Neural cell (in vitro differentiated cells): ENCODE data around the gene FAXC. TPM values are rescaled to one million over a fixed set of nuclear protein-coding genes. Genes with fewer than 3 reads are reported as not detected.

Experiments
- H2AFZ ChIP-seq: fragments of 200-600, 300-800 bp; sonication (generic), shearing (Covaris generic); 2 replicates; pipeline ENCODE4 v1.6.0; 2014; ENCODE audit warnings: low read depth, mild to moderate bottlenecking, antibody characterized with exemption, low read length, moderate library complexity
- H3F3A ChIP-seq: fragments of 200-600 bp; shearing (Covaris generic); 2 replicates; pipeline ENCODE4 v1.6.1; 2016; ENCODE audit warnings: mild to moderate bottlenecking, moderate library complexity, mixed read lengths, antibody characterized with exemption, low read length; ENCODE audit not compliant: insufficient read depth, poor library complexity, severe bottlenecking
- H3K27ac ChIP-seq: fragments of 200-600, 300-800 bp; sonication (generic), shearing (Covaris generic); 2 replicates; pipeline ENCODE4 v1.5.1; 2014; ENCODE audit warnings: mild to moderate bottlenecking, low read length, moderate library complexity
- H3K27me3 ChIP-seq: fragments of 300-800, 200-600 bp; sonication (generic), shearing (Covaris generic); 2 replicates; pipeline ENCODE4 v1.6.0; 2014; ENCODE audit warnings: mild to moderate bottlenecking, low read depth, low read length, moderate library complexity; ENCODE audit not compliant: insufficient read depth
- H3K36me3 ChIP-seq: fragments of 300-800, 200-600 bp; sonication (generic), shearing (Covaris generic); 2 replicates; pipeline ENCODE4 v1.5.1; 2014; ENCODE audit warnings: mild to moderate bottlenecking, antibody characterized with exemption, low read length, moderate library complexity; ENCODE audit not compliant: insufficient read depth
- H3K4me2 ChIP-seq: fragments of 300-800, 200-600 bp; sonication (generic), shearing (Covaris generic); 2 replicates; pipeline ENCODE4 v1.6.0; 2014; ENCODE audit warnings: mild to moderate bottlenecking, low read length
- H3K4me3 ChIP-seq: fragments of 300-800, 200-600 bp; sonication (generic), shearing (Covaris generic); 2 replicates; pipeline ENCODE4 v1.5.1; 2014; ENCODE audit warnings: mild to moderate bottlenecking, low read length, moderate library complexity
- H3K79me2 ChIP-seq: fragments of 200-600 bp; shearing (Covaris generic); replicated peaks from 2 replicates; pipeline ENCODE4 v1.6.0; 2014; ENCODE audit warnings: mild to moderate bottlenecking, low read length, moderate library complexity; ENCODE audit not compliant: insufficient read depth
- H3K9ac ChIP-seq: fragments of 300-800, 200-600 bp; sonication (generic), shearing (Covaris generic); 2 replicates; pipeline ENCODE4 v1.6.1; 2016; ENCODE audit warnings: mild to moderate bottlenecking, low read length, mixed read lengths
- H3K9me2 ChIP-seq: fragments of 200-600 bp; shearing (Covaris generic); 2 replicates; pipeline ENCODE4 v1.6.1; 2016; ENCODE audit warnings: mild to moderate bottlenecking, low read length, mixed read lengths; ENCODE audit not compliant: insufficient read depth
- H3K9me3 ChIP-seq: fragments of 200-600, 300-800 bp; sonication (generic), shearing (Covaris generic); 2 replicates; pipeline ENCODE4 v1.6.1; 2016; ENCODE audit warnings: mild to moderate bottlenecking, mixed run types, low read length, moderate library complexity, mixed read lengths
- H4K20me1 ChIP-seq: fragments of 200-600 bp; shearing (Covaris generic); 2 replicates; pipeline ENCODE4 v1.6.1; 2016; ENCODE audit warnings: mild to moderate bottlenecking, mixed run types; ENCODE audit not compliant: insufficient read depth
- EP300 ChIP-seq: fragments of 450-650 bp; conservative IDR thresholded peaks from 2 replicates; pipeline ENCODE4 v1.6.1; 2014; ENCODE audit warnings: antibody characterized with exemption, mild to moderate bottlenecking, moderate library complexity; ENCODE audit not compliant: poor library complexity, severe bottlenecking
- EZH2 ChIP-seq: fragments of 200-600, 300-800 bp; shearing (Covaris generic), sonication (generic); IDR thresholded peaks from 2 replicates; pipeline ENCODE4 v1.6.1; 2014; ENCODE audit warnings: antibody characterized with exemption, low read length, borderline replicate concordance, mild to moderate bottlenecking; ENCODE audit not compliant: insufficient read depth, poor library complexity, severe bottlenecking
- MXI1 ChIP-seq: fragments of 450-650 bp; conservative IDR thresholded peaks from 2 replicates; pipeline ENCODE4 v1.6.1; 2014; ENCODE audit warnings: antibody characterized with exemption, mild to moderate bottlenecking; ENCODE audit not compliant: poor library complexity, severe bottlenecking
- POLR2AphosphoS5 ChIP-seq: IDR thresholded peaks from 2 replicates; pipeline ENCODE4 v1.6.1; 2012
- RAD21 ChIP-seq: fragments of 450-650 bp; conservative IDR thresholded peaks from 2 replicates; pipeline ENCODE4 v1.6.1; 2014; ENCODE audit warnings: antibody characterized with exemption, mild to moderate bottlenecking, moderate library complexity
- SMC3 ChIP-seq: fragments of 450-650 bp; conservative IDR thresholded peaks from 2 replicates; pipeline ENCODE4 v1.6.1; 2014; ENCODE audit warnings: antibody characterized with exemption, mild to moderate bottlenecking, moderate library complexity; ENCODE audit not compliant: poor library complexity
- TAF1 ChIP-seq: IDR thresholded peaks from 2 replicates; pipeline ENCODE4 v1.6.1; 2012; ENCODE audit warnings: low read depth
- polyA plus RNA-seq: library from polyadenylated mRNA; depleted of rRNA; stranded (reverse); fragments of >200 nt; gene quantifications from 2 replicates; pipeline ENCODE4 v1.2.3, GENCODE V29; 2014
- TF ChIP-seq, protein P1 (sequence below): IDR thresholded peaks from 2 replicates; pipeline ENCODE4 v1.6.1; 2012; ENCODE audit warnings: borderline replicate concordance
- TF ChIP-seq, protein P2 (sequence below): fragments of 450-650 bp; IDR thresholded peaks from 2 replicates; pipeline ENCODE4 v1.5.1; 2014; ENCODE audit warnings: antibody characterized with exemption, mild to moderate bottlenecking, moderate library complexity; ENCODE audit not compliant: poor library complexity, severe bottlenecking

The FAXC gene
- polyA plus RNA-seq, 1 donor from 2014 or later = 106 TPM

DNA sequence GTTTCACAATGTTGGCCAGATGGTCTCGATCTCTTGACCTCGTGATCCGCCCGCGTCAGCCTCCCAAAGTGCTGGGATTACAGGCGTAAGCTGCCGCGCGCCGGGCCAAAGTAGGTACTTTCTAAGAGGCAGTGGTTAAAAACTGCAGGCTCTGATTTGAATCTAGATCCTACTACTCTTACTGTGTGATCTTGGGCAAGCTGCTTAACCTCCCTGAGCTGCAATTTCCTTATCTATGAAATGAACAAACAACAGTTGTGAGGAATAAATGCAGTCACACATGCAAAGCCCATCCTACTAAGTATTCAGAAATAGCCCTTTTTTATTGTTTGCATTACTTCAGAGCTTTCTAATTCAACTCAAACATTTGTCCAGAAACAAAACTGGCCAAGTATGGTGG is 2.9 kb downstream of the FAXC start:
- TF ChIP-seq RAD21 (no peak), SMC3 (no peak), EP300 (no peak), EZH2 (no peak), MXI1 (no peak), TAF1 (no peak), POLR2AphosphoS5 (no peak)
- TF ChIP-seq, protein P1, sequence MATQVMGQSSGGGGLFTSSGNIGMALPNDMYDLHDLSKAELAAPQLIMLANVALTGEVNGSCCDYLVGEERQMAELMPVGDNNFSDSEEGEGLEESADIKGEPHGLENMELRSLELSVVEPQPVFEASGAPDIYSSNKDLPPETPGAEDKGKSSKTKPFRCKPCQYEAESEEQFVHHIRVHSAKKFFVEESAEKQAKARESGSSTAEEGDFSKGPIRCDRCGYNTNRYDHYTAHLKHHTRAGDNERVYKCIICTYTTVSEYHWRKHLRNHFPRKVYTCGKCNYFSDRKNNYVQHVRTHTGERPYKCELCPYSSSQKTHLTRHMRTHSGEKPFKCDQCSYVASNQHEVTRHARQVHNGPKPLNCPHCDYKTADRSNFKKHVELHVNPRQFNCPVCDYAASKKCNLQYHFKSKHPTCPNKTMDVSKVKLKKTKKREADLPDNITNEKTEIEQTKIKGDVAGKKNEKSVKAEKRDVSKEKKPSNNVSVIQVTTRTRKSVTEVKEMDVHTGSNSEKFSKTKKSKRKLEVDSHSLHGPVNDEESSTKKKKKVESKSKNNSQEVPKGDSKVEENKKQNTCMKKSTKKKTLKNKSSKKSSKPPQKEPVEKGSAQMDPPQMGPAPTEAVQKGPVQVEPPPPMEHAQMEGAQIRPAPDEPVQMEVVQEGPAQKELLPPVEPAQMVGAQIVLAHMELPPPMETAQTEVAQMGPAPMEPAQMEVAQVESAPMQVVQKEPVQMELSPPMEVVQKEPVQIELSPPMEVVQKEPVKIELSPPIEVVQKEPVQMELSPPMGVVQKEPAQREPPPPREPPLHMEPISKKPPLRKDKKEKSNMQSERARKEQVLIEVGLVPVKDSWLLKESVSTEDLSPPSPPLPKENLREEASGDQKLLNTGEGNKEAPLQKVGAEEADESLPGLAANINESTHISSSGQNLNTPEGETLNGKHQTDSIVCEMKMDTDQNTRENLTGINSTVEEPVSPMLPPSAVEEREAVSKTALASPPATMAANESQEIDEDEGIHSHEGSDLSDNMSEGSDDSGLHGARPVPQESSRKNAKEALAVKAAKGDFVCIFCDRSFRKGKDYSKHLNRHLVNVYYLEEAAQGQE = no peak
- TF ChIP-seq, protein P2, sequence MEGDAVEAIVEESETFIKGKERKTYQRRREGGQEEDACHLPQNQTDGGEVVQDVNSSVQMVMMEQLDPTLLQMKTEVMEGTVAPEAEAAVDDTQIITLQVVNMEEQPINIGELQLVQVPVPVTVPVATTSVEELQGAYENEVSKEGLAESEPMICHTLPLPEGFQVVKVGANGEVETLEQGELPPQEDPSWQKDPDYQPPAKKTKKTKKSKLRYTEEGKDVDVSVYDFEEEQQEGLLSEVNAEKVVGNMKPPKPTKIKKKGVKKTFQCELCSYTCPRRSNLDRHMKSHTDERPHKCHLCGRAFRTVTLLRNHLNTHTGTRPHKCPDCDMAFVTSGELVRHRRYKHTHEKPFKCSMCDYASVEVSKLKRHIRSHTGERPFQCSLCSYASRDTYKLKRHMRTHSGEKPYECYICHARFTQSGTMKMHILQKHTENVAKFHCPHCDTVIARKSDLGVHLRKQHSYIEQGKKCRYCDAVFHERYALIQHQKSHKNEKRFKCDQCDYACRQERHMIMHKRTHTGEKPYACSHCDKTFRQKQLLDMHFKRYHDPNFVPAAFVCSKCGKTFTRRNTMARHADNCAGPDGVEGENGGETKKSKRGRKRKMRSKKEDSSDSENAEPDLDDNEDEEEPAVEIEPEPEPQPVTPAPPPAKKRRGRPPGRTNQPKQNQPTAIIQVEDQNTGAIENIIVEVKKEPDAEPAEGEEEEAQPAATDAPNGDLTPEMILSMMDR = no peak

DNA sequence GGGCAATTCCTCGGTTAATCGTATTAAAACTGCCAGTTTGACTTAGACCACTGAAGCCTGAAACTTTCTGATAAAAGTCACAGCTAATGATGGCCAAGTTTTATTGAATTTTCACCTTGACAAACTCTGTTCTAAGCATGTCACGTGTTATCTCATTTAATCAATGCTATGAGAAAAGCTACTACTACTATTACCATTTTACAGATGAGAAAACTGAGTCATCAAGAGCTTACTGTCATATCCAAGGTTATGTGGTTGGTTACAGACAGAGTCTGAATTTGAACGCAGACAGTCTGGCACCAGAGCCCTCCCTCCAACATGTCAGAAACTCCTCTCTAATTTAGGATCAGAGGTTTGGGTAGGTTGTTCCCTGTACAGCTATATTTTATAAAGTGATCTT is 4.3 kb downstream of the FAXC start:
- peak overlapping the region; percentile 96 for H3K4me3 ChIP-seq
- peaks cover 46% of the 10 kb centered on the region for H3K79me2 ChIP-seq
- H4K20me1 ChIP-seq = no peaks in the 10 kb centered on the region
- H3K9ac ChIP-seq = no peak overlapping the region
- no peak overlapping the region for H2AFZ ChIP-seq
- no peaks in the 10 kb centered on the region for H3K27me3 ChIP-seq
- no peak overlapping the region for H3K4me2 ChIP-seq
- no peaks in the 10 kb centered on the region for H3K9me2 ChIP-seq
- no peaks in the 10 kb centered on the region for H3K36me3 ChIP-seq
- no peaks in the 10 kb centered on the region for H3F3A ChIP-seq
- H3K9me3 ChIP-seq = no peaks in the 10 kb centered on the region
- no peak overlapping the region for H3K27ac ChIP-seq
- TF ChIP-seq RAD21 = no peak

More for the DNA sequence above, 2.9 kb downstream of the FAXC start:
- H3K79me2 ChIP-seq = peaks cover 43% of the 10 kb centered on the region
- H3K27ac ChIP-seq = no peak overlapping the region
- no peak overlapping the region for H3K4me2 ChIP-seq
- no peaks in the 10 kb centered on the region for H4K20me1 ChIP-seq
- H3K27me3 ChIP-seq = no peaks in the 10 kb centered on the region
- no peaks in the 10 kb centered on the region for H3K36me3 ChIP-seq
- no peaks in the 10 kb centered on the region for H3F3A ChIP-seq
- no peaks in the 10 kb centered on the region for H3K9me2 ChIP-seq
- no peak overlapping the region for H2AFZ ChIP-seq
- peak overlapping the region; percentile 96 for H3K4me3 ChIP-seq
- H3K9ac ChIP-seq = no peak overlapping the region
- H3K9me3 ChIP-seq = no peaks in the 10 kb centered on the region

DNA sequence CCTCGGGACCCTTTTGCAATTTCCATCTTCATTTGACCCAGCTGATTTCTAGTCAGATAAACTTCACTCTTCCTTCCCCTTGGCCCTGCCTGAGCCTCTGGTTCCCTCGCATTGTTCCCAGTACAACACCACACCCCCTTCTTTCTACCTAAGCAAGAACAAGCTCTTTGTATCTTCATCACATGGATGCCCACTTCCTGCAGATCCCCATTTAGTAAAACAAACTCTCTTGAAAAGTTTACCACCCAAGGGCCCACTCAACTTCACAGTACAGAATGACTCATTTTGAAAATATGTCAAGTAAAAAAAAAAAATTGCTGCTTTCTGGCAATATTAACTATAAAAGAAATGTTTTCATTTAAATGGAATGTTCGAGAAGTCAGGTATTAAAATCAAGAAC is 5.2 kb downstream of the FAXC start:
- Histone ChIP-seq H3K36me3 (no peaks in the 10 kb centered on the region), H3F3A (no peaks in the 10 kb centered on the region), H2AFZ (no peak overlapping the region), H3K9me2 (no peaks in the 10 kb centered on the region), H4K20me1 (no peaks in the 10 kb centered on the region), H3K27ac (no peak overlapping the region), H3K9me3 (no peaks in the 10 kb centered on the region), H3K27me3 (no peaks in the 10 kb centered on the region), H3K9ac (no peak overlapping the region), H3K79me2 (peaks cover 46% of the 10 kb centered on the region), H3K4me2 (peak overlapping the region; percentile 28), H3K4me3 (peak overlapping the region; percentile 35)
- TF ChIP-seq POLR2AphosphoS5 (no peak), TAF1 (no peak), EZH2 (no peak), EP300 (no peak), RAD21 (no peak), SMC3 (no peak)
- TF ChIP-seq, protein P2 = no peak
